ENCODE measurements around the gene ARHGAP22. TPM values are rescaled to one million over a fixed set of nuclear protein-coding genes. Genes with fewer than 3 reads are reported as not detected.

The ARHGAP22 gene
- polyA plus RNA-seq, 1 of the 3 experiments (the other 2 are of a cell fraction), result 12.4 TPM

DNA sequence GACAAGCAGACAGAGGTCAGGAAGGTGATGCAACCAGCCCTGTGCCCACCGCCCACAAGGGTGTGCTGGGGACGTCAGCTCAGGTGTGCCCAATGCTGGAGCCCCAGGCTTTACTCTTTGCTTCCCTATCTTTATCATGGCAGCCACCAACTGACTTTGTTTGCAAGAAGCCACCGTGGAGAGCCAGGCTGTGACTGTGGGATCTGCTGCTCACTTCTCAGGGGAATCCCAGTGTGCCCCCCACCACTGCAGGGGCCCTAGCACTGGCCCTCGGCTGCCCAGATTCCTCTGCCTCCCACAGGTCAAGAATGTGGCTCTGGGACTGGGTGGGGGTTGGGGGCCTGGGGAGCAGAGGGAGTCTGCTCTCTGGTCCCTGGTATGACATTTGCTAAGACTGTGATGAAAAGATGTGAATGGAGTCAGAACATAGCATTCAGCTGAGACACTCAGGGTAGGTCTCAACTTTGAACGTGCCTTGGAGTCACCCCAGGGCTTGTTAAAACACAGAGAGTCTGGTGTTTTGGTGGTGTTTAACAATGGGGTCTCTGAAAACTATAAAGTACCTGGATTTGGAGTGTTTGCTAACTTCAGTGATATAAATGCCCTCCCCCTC lies 47.3 kb downstream of the ARHGAP22 start:
- peaks cover 0 to 11% of the 10 kb centered on the region in 2 experiments; a peak in 1 of 4 replicates for H3K4me1 ChIP-seq (ENCODE audit: control insufficient read depth in 1 of 2, insufficient read depth in 2 of 2, low read depth in 1 of 2, low read length in 1 of 2)
- WGBS (ENCODE audit: low lambda C conversion rate), result 87% methylated on average over 4 of the region's 5 CpGs
- no peak overlapping the region for H3K9ac ChIP-seq
- TF ChIP-seq RAD21 (IDR thresholded peaks at IDR 0.05; ENCODE audit: low read length) (no peak), TCF12 (IDR thresholded peaks at IDR 0.05) (no peak), NFIC (IDR thresholded peaks at IDR 0.05; ENCODE audit: borderline replicate concordance) (no peak), SIN3A (IDR thresholded peaks at IDR 0.05; ENCODE audit: borderline replicate concordance, low read depth, low read length) (no peak), FOXM1 (IDR thresholded peaks at IDR 0.05; ENCODE audit: low read depth) (no peak), MXI1 (IDR thresholded peaks at IDR 0.05; ENCODE audit: low read depth, low read length) (no peak)
- TF ChIP-seq, protein P1, sequence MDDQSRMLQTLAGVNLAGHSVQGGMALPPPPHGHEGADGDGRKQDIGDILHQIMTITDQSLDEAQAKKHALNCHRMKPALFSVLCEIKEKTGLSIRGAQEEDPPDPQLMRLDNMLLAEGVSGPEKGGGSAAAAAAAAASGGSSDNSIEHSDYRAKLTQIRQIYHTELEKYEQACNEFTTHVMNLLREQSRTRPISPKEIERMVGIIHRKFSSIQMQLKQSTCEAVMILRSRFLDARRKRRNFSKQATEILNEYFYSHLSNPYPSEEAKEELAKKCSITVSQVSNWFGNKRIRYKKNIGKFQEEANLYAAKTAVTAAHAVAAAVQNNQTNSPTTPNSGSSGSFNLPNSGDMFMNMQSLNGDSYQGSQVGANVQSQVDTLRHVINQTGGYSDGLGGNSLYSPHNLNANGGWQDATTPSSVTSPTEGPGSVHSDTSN (IDR thresholded peaks at IDR 0.05), result no peak
- TF ChIP-seq, protein P2, sequence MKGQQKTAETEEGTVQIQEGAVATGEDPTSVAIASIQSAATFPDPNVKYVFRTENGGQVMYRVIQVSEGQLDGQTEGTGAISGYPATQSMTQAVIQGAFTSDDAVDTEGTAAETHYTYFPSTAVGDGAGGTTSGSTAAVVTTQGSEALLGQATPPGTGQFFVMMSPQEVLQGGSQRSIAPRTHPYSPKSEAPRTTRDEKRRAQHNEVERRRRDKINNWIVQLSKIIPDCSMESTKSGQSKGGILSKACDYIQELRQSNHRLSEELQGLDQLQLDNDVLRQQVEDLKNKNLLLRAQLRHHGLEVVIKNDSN (IDR thresholded peaks at IDR 0.05; ENCODE audit: borderline replicate concordance, low read depth), result no peak
- TF ChIP-seq, protein P3, sequence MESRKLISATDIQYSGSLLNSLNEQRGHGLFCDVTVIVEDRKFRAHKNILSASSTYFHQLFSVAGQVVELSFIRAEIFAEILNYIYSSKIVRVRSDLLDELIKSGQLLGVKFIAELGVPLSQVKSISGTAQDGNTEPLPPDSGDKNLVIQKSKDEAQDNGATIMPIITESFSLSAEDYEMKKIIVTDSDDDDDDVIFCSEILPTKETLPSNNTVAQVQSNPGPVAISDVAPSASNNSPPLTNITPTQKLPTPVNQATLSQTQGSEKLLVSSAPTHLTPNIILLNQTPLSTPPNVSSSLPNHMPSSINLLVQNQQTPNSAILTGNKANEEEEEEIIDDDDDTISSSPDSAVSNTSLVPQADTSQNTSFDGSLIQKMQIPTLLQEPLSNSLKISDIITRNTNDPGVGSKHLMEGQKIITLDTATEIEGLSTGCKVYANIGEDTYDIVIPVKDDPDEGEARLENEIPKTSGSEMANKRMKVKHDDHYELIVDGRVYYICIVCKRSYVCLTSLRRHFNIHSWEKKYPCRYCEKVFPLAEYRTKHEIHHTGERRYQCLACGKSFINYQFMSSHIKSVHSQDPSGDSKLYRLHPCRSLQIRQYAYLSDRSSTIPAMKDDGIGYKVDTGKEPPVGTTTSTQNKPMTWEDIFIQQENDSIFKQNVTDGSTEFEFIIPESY (IDR thresholded peaks at IDR 0.05; ENCODE audit: borderline replicate concordance, low read depth), result no peak
- TF ChIP-seq, protein P4, sequence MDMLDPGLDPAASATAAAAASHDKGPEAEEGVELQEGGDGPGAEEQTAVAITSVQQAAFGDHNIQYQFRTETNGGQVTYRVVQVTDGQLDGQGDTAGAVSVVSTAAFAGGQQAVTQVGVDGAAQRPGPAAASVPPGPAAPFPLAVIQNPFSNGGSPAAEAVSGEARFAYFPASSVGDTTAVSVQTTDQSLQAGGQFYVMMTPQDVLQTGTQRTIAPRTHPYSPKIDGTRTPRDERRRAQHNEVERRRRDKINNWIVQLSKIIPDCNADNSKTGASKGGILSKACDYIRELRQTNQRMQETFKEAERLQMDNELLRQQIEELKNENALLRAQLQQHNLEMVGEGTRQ (IDR thresholded peaks at IDR 0.05; ENCODE audit: borderline replicate concordance, low read depth, low read length), result no peak
- no peak for DNase-seq
- no peak overlapping the region for H3K4me2 ChIP-seq
- H2AFZ ChIP-seq (ENCODE audit: low read depth), result no peak overlapping the region
- no peak overlapping the region for H3K4me3 ChIP-seq (ENCODE audit: low read depth in 2 of 2, low read length in 1 of 2)
- H3K9me3 ChIP-seq, result no peaks in the 10 kb centered on the region
- POLR2A ChIA-PET, result interaction anchor here (1.0 kb wide), 1 partner anchor 11 kb away, joined by 3 read pairs; no protein-coding TSS in a partner anchor
- H3F3A ChIP-seq (replicated peaks; ENCODE audit: insufficient read depth), result no peaks in the 10 kb centered on the region
- no peaks in the 10 kb centered on the region for H4K20me1 ChIP-seq (ENCODE audit: insufficient read depth)
- H3K79me2 ChIP-seq (ENCODE audit: insufficient read depth), result peaks cover 28% of the 10 kb centered on the region
- CTCF ChIA-PET, result interaction anchor here (0.8 to 18.6 kb wide), 4 partner anchors 10 to 97 kb away, joined by 3 to 662 read pairs (median 6); no protein-coding TSS in a partner anchor
- H3K27ac ChIP-seq (ENCODE audit: low read depth in 2 of 2, low read length in 1 of 2), result no peak overlapping the region
- H3K27me3 ChIP-seq (ENCODE audit: insufficient read depth), result no peaks in the 10 kb centered on the region
- no peaks in the 10 kb centered on the region for H3K9me2 ChIP-seq
- H3K36me3 ChIP-seq (replicated peaks in 1 of 2; ENCODE audit: control insufficient read depth in 1 of 2, insufficient read depth in 2 of 2, low read length in 1 of 2), result peaks cover 0 to 22% of the 10 kb centered on the region in 2 experiments

DNA sequence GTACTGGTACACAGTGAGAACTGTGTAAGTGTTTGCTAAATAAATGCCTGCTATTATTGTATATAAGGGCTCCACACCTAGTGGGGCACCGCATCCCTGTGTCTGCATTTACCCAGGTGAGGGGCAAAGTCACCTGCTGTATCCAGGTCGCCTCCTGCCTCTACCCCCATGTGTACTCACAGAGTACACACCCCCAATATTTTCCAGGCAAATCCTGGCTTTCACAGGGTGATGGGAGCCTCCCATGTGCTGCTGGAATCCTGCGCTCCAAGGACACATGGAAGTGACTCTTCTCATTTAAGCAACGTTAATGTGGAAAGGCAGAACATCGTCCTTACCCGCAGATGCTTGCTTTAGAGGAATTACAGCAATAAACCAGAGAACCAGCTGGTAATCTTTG lies 48.2 kb downstream of the ARHGAP22 start:
- no peak for TF ChIP-seq RAD21 (IDR thresholded peaks at IDR 0.05; ENCODE audit: low read length)

More for the DNA sequence above, 48.2 kb downstream of the ARHGAP22 start:
- no peak overlapping the region for H2AFZ ChIP-seq (ENCODE audit: low read depth)
- ChIA-PET POLR2A (no interaction called here), CTCF (interaction anchor here (1.4 to 18.6 kb wide), 3 partner anchors 11 to 98 kb away, joined by 3 to 662 read pairs (median 8); no protein-coding TSS in a partner anchor)
- H3K4me1 ChIP-seq (ENCODE audit: control insufficient read depth in 1 of 2, insufficient read depth in 2 of 2, low read depth in 1 of 2, low read length in 1 of 2), result peaks cover 0 to 18% of the 10 kb centered on the region in 2 experiments; a peak in 2 of 4 replicates
- H3K27me3 ChIP-seq (ENCODE audit: insufficient read depth), result no peaks in the 10 kb centered on the region
- no peaks in the 10 kb centered on the region for H3F3A ChIP-seq (replicated peaks; ENCODE audit: insufficient read depth)
- no peak overlapping the region for H3K9ac ChIP-seq
- H3K9me2 ChIP-seq, result no peaks in the 10 kb centered on the region
- no peak overlapping the region for H3K4me3 ChIP-seq (ENCODE audit: low read depth in 2 of 2, low read length in 1 of 2)
- no peak overlapping the region for H3K4me2 ChIP-seq
- 83% methylated on average over 6 of the region's 6 CpGs for WGBS (ENCODE audit: low lambda C conversion rate)
- no peaks in the 10 kb centered on the region for H4K20me1 ChIP-seq (ENCODE audit: insufficient read depth)
- peaks cover 28% of the 10 kb centered on the region for H3K79me2 ChIP-seq (ENCODE audit: insufficient read depth)
- peaks cover 0 to 16% of the 10 kb centered on the region in 2 experiments for H3K36me3 ChIP-seq (replicated peaks in 1 of 2; ENCODE audit: control insufficient read depth in 1 of 2, insufficient read depth in 2 of 2, low read length in 1 of 2)
- no peak overlapping the region for H3K27ac ChIP-seq (ENCODE audit: low read depth in 2 of 2, low read length in 1 of 2)
- no peaks in the 10 kb centered on the region for H3K9me3 ChIP-seq
- DNase-seq, result no peak
